Liver (tissue), 9 donors: Measurements from ENCODE around the gene WDR20. TPM values are rescaled to one million over a fixed set of nuclear protein-coding genes. Genes with fewer than 3 reads are reported as not detected.

ENCODE experiments used
- DNase-seq: peaks from one replicate; pipeline ENCODE4 v3.0.0-alpha.2; 2017; ENCODE audit warnings: low spot score
- H3K27ac ChIP-seq, 2 donors: one replicate each; pipeline ENCODE4 v1.7.0; 2013; ENCODE audit warnings: inconsistent platforms in 2 of 2, low read length in 2 of 2, control low read depth in 1 of 2, low read depth in 1 of 2, mild to moderate bottlenecking in 1 of 2
- H3K27me3 ChIP-seq, 4 donors: one replicate each; pipeline versions ENCODE4 v1.6.1 to v1.7.0; 2013; ENCODE audit warnings: low read length in 3 of 4, inconsistent platforms in 1 of 4, mild to moderate bottlenecking in 1 of 4, moderate library complexity in 1 of 4; ENCODE audit not compliant: control insufficient read depth in 4 of 4, insufficient read depth in 4 of 4
- H3K36me3 ChIP-seq, 4 donors: one replicate each; pipeline versions ENCODE4 v1.6.1 to v1.7.0; 2013; ENCODE audit warnings: low read length in 3 of 4, mild to moderate bottlenecking in 3 of 4, low read depth in 1 of 4, moderate library complexity in 1 of 4; ENCODE audit not compliant: control insufficient read depth in 4 of 4, insufficient read depth in 3 of 4
- H3K4me1 ChIP-seq, 4 donors: one replicate each; pipeline versions ENCODE4 v1.6.1 to v1.7.0; 2013; ENCODE audit warnings: low read length in 3 of 4, mild to moderate bottlenecking in 3 of 4, moderate library complexity in 1 of 4; ENCODE audit not compliant: control insufficient read depth in 4 of 4, insufficient read depth in 4 of 4
- H3K4me3 ChIP-seq, 3 donors: one replicate each; pipeline versions ENCODE4 v1.6.1 to v1.7.0; 2013; ENCODE audit warnings: low read length in 3 of 3, control low read depth in 1 of 3, low read depth in 1 of 3, mild to moderate bottlenecking in 1 of 3
- H3K9ac ChIP-seq, 2 donors: one replicate each; pipeline ENCODE4 v1.7.0; 2013; ENCODE audit warnings: low read length in 2 of 2, mild to moderate bottlenecking in 2 of 2, moderate library complexity in 2 of 2, control low read depth in 1 of 2, low read depth in 1 of 2
- H3K9me3 ChIP-seq, 4 donors: one replicate each; pipeline versions ENCODE4 v1.6.1 to v1.7.0; 2013; ENCODE audit warnings: low read length in 3 of 4; ENCODE audit not compliant: control insufficient read depth in 4 of 4
- EGR1 ChIP-seq, 2 donors: IDR thresholded peaks; 2 replicates each; pipeline ENCODE4 v1.6.1; 2016 to 2018; ENCODE audit warnings: antibody characterized with exemption in 2 of 2, low read depth in 2 of 2
- FOXA1 ChIP-seq: IDR thresholded peaks from 2 replicates; pipeline ENCODE4 v1.6.1; 2016; ENCODE audit warnings: antibody characterized with exemption
- FOXA2 ChIP-seq: IDR thresholded peaks from 2 replicates; pipeline ENCODE4 v1.6.1; 2016; ENCODE audit warnings: antibody characterized with exemption
- GABPA ChIP-seq, 2 donors: IDR thresholded peaks in 1 of 2; conservative IDR thresholded peaks in 1 of 2; 2 replicates each; pipeline ENCODE4 v1.6.1; 2016; ENCODE audit warnings: antibody characterized with exemption in 2 of 2, mild to moderate bottlenecking in 1 of 2, moderate library complexity in 1 of 2
- HNF4A ChIP-seq, 2 donors: conservative IDR thresholded peaks; 2 replicates each; pipeline ENCODE4 v1.6.1; 2016; ENCODE audit warnings: antibody characterized with exemption in 2 of 2, mild to moderate bottlenecking in 2 of 2
- HNF4G ChIP-seq: IDR thresholded peaks from 2 replicates; pipeline ENCODE4 v1.6.1; 2016; ENCODE audit warnings: antibody characterized with exemption
- JUND ChIP-seq, 2 donors: IDR thresholded peaks; 2 replicates each; pipeline ENCODE4 v1.6.1; 2016; ENCODE audit warnings: antibody characterized with exemption in 2 of 2
- NR2F2 ChIP-seq: IDR thresholded peaks from 2 replicates; pipeline ENCODE4 v1.6.1; 2016; ENCODE audit warnings: antibody characterized with exemption
- RAD21 ChIP-seq, 2 donors: IDR thresholded peaks; 2 replicates each; pipeline ENCODE4 v1.6.1; 2016; ENCODE audit warnings: antibody characterized with exemption in 2 of 2, mild to moderate bottlenecking in 2 of 2
- RXRA ChIP-seq, 2 donors: IDR thresholded peaks; 2 replicates each; pipeline ENCODE4 v1.6.1; 2017 to 2018; ENCODE audit warnings: antibody characterized with exemption in 2 of 2, mild to moderate bottlenecking in 1 of 2
- SP1 ChIP-seq: IDR thresholded peaks from 2 replicates; pipeline ENCODE4 v1.6.1; 2018; ENCODE audit warnings: antibody characterized with exemption, mild to moderate bottlenecking
- TAF1 ChIP-seq: conservative IDR thresholded peaks from 2 replicates; pipeline ENCODE4 v1.6.1; 2016; ENCODE audit warnings: antibody characterized with exemption, mild to moderate bottlenecking
- YY1 ChIP-seq: IDR thresholded peaks from 2 replicates; pipeline ENCODE4 v1.6.1; 2016; ENCODE audit warnings: antibody characterized with exemption, mild to moderate bottlenecking
- WGBS: extraction: QIAGEN DNeasy Blood & Tissue Kit; methylation state at CpG from one replicate; pipeline ENCODE4 v1.1.7; 2013; 5-methylcytosine and 5-hydroxymethylcytosine counted together
- polyA plus RNA-seq, 2 donors: library from polyadenylated mRNA; stranded (reverse) in 1 of 2; unstranded in 1 of 2; fragments of 200-250 nt in 1 of 2; fragments of >200 nt in 1 of 2; fragmentation: Nextera tagmentation in 1 of 2; extraction: Ambion mirVana in 1 of 2; gene quantifications; one replicate each; pipeline versions ENCODE4 v1.2.1 to v1.2.3, GENCODE V29; 2013 to 2015
- total RNA-seq, 2 donors: library from RNA; depleted of rRNA; stranded (reverse); fragments of >200 nt; gene quantifications; one replicate each; pipeline ENCODE4 v1.2.3, GENCODE V29; 2014
- TF ChIP-seq, protein P1 (sequence below): fragments of 150-350 bp; IDR thresholded peaks from 2 replicates; pipeline ENCODE4 v1.5.1; 2017; ENCODE audit warnings: improper control_type of control experiment, low read depth, low read length; ENCODE audit not compliant: missing input control
- TF ChIP-seq, protein P2 (sequence below): IDR thresholded peaks from 2 replicates; pipeline ENCODE4 v1.6.1; 2016; ENCODE audit warnings: antibody characterized with exemption
- TF ChIP-seq, protein P3 (sequence below): IDR thresholded peaks from 2 replicates; pipeline ENCODE4 v1.6.1; 2016; ENCODE audit warnings: antibody characterized with exemption
- TF ChIP-seq, protein P4 (sequence below): IDR thresholded peaks from 2 replicates; pipeline ENCODE4 v1.6.1; 2016; ENCODE audit warnings: antibody characterized with exemption
- TF ChIP-seq, protein P5 (sequence below): IDR thresholded peaks from 2 replicates; pipeline ENCODE4 v1.6.1; 2016; ENCODE audit warnings: antibody characterized with exemption, mild to moderate bottlenecking
- donor health status: healthy.
- donor health status: healthy.
- donor health status: healthy.
- donor health status: healthy.
- donor health status: healthy.

WDR20 gene
- total and polyA plus RNA-seq, 4 donors = 6.5 to 18.5 (median 11.0) TPM

DNA sequence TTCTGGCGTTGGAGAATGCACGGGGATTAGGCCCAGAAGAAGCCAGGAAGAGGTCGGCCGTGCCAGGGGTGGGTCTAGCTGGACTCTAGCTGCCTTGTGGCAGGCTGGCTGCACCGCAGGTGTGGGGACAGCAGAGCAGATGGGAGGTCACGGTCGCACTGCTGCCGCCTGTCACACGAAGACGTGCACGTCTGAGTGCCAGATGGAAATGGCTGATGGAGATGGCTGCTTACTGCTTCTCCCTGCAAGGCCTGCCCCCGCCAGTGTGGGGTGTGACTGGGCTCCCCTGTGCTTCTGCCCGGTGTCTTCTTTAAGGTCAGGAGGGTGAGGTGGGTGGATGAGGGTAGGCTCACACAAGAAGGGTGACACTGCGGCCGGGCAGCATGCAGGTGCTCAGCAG is 86.2 kb downstream of the WDR20 start (continued):
- TF ChIP-seq, protein P1, sequence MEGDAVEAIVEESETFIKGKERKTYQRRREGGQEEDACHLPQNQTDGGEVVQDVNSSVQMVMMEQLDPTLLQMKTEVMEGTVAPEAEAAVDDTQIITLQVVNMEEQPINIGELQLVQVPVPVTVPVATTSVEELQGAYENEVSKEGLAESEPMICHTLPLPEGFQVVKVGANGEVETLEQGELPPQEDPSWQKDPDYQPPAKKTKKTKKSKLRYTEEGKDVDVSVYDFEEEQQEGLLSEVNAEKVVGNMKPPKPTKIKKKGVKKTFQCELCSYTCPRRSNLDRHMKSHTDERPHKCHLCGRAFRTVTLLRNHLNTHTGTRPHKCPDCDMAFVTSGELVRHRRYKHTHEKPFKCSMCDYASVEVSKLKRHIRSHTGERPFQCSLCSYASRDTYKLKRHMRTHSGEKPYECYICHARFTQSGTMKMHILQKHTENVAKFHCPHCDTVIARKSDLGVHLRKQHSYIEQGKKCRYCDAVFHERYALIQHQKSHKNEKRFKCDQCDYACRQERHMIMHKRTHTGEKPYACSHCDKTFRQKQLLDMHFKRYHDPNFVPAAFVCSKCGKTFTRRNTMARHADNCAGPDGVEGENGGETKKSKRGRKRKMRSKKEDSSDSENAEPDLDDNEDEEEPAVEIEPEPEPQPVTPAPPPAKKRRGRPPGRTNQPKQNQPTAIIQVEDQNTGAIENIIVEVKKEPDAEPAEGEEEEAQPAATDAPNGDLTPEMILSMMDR = no peak

DNA sequence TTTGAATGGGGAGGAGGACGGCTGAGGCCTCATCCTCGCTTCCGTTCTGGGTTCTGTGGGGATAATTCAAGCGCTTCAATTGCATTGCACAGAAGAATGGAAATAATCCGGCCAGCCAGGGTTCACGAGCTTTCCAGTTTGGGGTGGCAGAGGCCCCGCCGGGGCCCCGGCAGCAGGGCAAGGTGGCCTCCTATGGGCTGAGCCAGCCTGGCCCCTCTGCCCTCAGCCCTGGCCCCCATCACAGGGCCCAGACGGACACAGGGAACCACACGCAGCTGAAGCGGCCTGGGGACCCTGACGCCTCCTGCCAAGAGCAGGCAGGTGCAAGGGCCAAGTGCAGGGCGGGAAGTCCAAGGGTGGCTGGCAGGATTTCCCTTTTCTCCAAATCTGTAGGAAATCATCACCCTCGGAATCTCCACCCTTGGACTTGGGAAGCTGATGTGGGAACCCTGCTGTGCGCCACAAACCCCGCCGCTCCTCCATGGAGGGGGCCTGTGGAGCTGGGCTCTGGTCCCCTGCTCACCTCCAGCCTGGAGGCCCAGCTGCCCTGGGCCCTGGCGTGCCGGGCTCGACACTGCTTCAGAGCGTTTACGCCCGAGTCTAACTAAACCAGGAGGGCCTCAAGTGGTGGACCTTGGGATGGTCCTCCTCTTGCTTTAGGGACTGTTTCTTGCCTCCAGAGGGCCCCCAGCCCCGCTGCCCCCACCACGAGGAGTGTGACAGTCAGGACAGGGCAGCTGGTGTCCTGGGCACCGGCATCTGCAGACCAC is 86.8 kb downstream of the WDR20 start:
- no peaks in the 10 kb centered on the region for H3K27me3 ChIP-seq
- H3K4me3 ChIP-seq = no peak overlapping the region
- WGBS = 87% methylated on average over 27 of the region's 27 CpGs
- TF ChIP-seq, protein P2, sequence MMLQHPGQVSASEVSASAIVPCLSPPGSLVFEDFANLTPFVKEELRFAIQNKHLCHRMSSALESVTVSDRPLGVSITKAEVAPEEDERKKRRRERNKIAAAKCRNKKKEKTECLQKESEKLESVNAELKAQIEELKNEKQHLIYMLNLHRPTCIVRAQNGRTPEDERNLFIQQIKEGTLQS = no peak
- TF ChIP-seq RXRA (IDR thresholded peaks at IDR 0.05) (no peak), JUND (IDR thresholded peaks at IDR 0.05) (no peak), YY1 (no peak), FOXA1 (no peak), HNF4G (no peak), GABPA (IDR thresholded peaks at IDR 0.05 in 1 of 2, conservative IDR thresholded peaks at IDR 0.05 in 1 of 2) (no peak), NR2F2 (no peak), TAF1 (no peak), SP1 (no peak), HNF4A (conservative IDR thresholded peaks at IDR 0.05) (no peak), RAD21 (IDR thresholded peaks at IDR 0.05) (no peak), EGR1 (IDR thresholded peaks at IDR 0.05; ENCODE audit: low read depth in 2 of 2) (no peak), FOXA2 (no peak)
- TF ChIP-seq, protein P3, sequence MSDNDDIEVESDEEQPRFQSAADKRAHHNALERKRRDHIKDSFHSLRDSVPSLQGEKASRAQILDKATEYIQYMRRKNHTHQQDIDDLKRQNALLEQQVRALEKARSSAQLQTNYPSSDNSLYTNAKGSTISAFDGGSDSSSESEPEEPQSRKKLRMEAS = no peak
- TF ChIP-seq, protein P1 = no peak
- TF ChIP-seq, protein P4, sequence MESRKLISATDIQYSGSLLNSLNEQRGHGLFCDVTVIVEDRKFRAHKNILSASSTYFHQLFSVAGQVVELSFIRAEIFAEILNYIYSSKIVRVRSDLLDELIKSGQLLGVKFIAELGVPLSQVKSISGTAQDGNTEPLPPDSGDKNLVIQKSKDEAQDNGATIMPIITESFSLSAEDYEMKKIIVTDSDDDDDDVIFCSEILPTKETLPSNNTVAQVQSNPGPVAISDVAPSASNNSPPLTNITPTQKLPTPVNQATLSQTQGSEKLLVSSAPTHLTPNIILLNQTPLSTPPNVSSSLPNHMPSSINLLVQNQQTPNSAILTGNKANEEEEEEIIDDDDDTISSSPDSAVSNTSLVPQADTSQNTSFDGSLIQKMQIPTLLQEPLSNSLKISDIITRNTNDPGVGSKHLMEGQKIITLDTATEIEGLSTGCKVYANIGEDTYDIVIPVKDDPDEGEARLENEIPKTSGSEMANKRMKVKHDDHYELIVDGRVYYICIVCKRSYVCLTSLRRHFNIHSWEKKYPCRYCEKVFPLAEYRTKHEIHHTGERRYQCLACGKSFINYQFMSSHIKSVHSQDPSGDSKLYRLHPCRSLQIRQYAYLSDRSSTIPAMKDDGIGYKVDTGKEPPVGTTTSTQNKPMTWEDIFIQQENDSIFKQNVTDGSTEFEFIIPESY = no peak
- TF ChIP-seq, protein P5, sequence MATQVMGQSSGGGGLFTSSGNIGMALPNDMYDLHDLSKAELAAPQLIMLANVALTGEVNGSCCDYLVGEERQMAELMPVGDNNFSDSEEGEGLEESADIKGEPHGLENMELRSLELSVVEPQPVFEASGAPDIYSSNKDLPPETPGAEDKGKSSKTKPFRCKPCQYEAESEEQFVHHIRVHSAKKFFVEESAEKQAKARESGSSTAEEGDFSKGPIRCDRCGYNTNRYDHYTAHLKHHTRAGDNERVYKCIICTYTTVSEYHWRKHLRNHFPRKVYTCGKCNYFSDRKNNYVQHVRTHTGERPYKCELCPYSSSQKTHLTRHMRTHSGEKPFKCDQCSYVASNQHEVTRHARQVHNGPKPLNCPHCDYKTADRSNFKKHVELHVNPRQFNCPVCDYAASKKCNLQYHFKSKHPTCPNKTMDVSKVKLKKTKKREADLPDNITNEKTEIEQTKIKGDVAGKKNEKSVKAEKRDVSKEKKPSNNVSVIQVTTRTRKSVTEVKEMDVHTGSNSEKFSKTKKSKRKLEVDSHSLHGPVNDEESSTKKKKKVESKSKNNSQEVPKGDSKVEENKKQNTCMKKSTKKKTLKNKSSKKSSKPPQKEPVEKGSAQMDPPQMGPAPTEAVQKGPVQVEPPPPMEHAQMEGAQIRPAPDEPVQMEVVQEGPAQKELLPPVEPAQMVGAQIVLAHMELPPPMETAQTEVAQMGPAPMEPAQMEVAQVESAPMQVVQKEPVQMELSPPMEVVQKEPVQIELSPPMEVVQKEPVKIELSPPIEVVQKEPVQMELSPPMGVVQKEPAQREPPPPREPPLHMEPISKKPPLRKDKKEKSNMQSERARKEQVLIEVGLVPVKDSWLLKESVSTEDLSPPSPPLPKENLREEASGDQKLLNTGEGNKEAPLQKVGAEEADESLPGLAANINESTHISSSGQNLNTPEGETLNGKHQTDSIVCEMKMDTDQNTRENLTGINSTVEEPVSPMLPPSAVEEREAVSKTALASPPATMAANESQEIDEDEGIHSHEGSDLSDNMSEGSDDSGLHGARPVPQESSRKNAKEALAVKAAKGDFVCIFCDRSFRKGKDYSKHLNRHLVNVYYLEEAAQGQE = no peak
- no peak for DNase-seq
- no peak overlapping the region for H3K9ac ChIP-seq
- H3K9me3 ChIP-seq = no peaks in the 10 kb centered on the region
- peaks cover 0 to 6% (median 0%) of the 10 kb centered on the region in 4 donors for H3K36me3 ChIP-seq
- H3K4me1 ChIP-seq = no peaks in the 10 kb centered on the region
- no peak overlapping the region for H3K27ac ChIP-seq
